OCI-LY3 (cell line): Measurements from ENCODE around the gene AP1G1.

Source experiments
- EZH2phosphoT487 ChIP-seq: fragments of 200-600 bp; shearing (Covaris generic); IDR thresholded peaks from 2 replicates; pipeline ENCODE4 v1.6.1; 2018; ENCODE audit warnings: antibody characterized with exemption, mixed run types, low read depth
- TF ChIP-seq, protein P1 (sequence below): fragments of 200-600, 300-600 bp; sonication (generic); IDR thresholded peaks from 2 replicates; pipeline ENCODE4 v1.5.1; 2014; ENCODE audit warnings: antibody characterized with exemption, low read length, low read depth

DNA sequence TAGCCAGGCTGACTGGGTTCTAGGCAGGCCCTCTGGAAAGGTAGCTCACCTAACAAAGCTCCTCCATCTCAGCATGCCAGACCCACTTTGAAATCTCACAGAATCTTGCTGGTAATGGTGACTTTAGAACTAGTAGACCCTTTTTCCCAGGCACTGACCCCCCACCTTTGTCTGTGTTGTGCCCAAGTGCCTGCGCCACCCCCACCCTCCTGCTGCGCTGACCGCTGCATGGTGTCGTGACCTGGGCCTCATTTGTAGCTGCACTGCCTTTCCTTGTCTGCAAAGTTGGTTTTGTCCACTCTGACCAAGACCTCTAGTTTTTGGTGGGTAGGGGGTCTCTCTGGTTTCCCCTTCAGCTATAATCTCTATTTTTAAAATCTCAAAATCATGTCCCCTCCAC lies 43.9 kb upstream of the AP1G1 start:
- TF ChIP-seq, protein P1, sequence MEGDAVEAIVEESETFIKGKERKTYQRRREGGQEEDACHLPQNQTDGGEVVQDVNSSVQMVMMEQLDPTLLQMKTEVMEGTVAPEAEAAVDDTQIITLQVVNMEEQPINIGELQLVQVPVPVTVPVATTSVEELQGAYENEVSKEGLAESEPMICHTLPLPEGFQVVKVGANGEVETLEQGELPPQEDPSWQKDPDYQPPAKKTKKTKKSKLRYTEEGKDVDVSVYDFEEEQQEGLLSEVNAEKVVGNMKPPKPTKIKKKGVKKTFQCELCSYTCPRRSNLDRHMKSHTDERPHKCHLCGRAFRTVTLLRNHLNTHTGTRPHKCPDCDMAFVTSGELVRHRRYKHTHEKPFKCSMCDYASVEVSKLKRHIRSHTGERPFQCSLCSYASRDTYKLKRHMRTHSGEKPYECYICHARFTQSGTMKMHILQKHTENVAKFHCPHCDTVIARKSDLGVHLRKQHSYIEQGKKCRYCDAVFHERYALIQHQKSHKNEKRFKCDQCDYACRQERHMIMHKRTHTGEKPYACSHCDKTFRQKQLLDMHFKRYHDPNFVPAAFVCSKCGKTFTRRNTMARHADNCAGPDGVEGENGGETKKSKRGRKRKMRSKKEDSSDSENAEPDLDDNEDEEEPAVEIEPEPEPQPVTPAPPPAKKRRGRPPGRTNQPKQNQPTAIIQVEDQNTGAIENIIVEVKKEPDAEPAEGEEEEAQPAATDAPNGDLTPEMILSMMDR = no peak
- TF ChIP-seq EZH2phosphoT487 = no peak
